Erythroblast (primary cell): ENCODE results near the gene PKLR.
"Not testable (repeated sequence)": the region's sequence is repeated elsewhere in the genome, so short reads cannot be mapped to it uniquely, and the experiment has no call there.

Source experiments
- GATA1 ChIP-seq: IDR thresholded peaks from 2 replicates; pipeline ENCODE4 v1.6.1; 2011; ENCODE audit warnings: low read depth, mild to moderate bottlenecking, control low read depth, low read length, moderate library complexity
- POLR2A ChIP-seq: IDR thresholded peaks from 2 replicates; pipeline ENCODE4 v1.6.1; 2011; ENCODE audit warnings: mild to moderate bottlenecking, low read length

DNA sequence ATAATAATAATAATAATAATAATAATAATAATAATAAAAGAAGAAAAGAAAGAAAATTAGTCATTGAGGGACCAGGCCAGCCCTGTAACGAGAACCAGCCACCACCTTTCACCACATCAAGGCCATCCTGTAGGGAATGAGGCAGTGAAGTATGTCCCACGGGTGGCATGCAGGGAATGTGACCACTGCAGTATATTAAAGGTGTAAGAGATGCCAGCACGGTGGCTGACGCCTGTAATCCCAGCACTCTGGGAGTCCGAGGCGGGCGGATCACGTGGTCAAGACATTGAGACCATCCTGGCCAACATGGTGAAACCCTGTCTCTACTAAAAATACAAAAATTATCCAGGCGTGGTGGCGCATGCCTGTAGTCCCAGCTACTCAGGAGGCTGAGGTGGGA lies 10.2 kb downstream of the PKLR start:
- not testable (repeated sequence) for TF ChIP-seq POLR2A, GATA1
